ENCODE data around the gene BRS3.

The BRS3 gene

DNA sequence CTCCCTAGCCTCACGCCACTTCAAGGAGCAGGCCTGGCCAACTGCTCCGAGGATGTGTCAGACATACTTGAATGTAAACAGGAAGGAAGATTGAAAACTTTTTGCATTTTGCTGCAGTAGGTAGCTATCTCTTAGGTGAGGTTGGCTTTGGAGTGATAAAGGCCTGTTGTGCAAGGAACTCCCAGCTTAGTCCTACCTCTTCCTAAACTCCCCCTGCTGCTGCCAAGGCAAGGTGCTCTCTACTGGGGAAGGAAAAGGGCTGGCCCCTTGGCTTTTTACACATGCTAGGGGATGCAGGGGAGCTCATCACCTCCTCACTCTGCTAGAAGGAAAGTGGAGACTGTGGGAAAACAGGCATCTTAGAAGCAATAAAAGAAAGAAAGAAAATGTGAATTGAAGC lies 10.7 kb upstream of the BRS3 start:
- peaks cover 0 to 13% (median 11%) of the 10 kb centered on the region in 10 experiments; a peak in 11 of 20 replicates for H3K4me1 ChIP-seq
- H3K27me3 ChIP-seq, result peaks cover 93 to 100% (median 98%) of the 10 kb centered on the region in 11 experiments
- H4K20me1 ChIP-seq, result peaks cover 0 to 4% (median 0%) of the 10 kb centered on the region in 11 experiments; a peak in 1 of 22 replicates
- no peaks in the 10 kb centered on the region for H3K36me3 ChIP-seq
- H3K9ac ChIP-seq, result no peak overlapping the region
- H3K4me3 ChIP-seq, result no peak overlapping the region
- H3K9me3 ChIP-seq (replicated peaks in 1 of 11), result peaks cover 8 to 25% (median 20%) of the 10 kb centered on the region in 11 experiments; a peak in 20 of 22 replicates
- no peak overlapping the region for H3K4me2 ChIP-seq
- no peak for TF ChIP-seq Cebpa-rat (IDR thresholded peaks at IDR 0.05)
- no peak overlapping the region for H3K27ac ChIP-seq

GRCh38 chrX:136480383-136480782 lies 7.4 kb upstream of the BRS3 start:
- no peak for TF ChIP-seq Cebpa-rat (IDR thresholded peaks at IDR 0.05)
- Histone ChIP-seq H3K4me2 (no peak overlapping the region), H4K20me1 (peaks cover 0 to 4% (median 0%) of the 10 kb centered on the region in 11 experiments; a peak in 1 of 22 replicates), H3K4me3 (no peak overlapping the region), H3K4me1 (no peaks in the 10 kb centered on the region), H3K36me3 (no peaks in the 10 kb centered on the region), H3K9ac (no peak overlapping the region), H3K27ac (no peak overlapping the region), H3K27me3 (peaks cover 95 to 100% (median 100%) of the 10 kb centered on the region in 11 experiments), H3K9me3 (replicated peaks in 1 of 11) (no peaks in the 10 kb centered on the region)

DNA sequence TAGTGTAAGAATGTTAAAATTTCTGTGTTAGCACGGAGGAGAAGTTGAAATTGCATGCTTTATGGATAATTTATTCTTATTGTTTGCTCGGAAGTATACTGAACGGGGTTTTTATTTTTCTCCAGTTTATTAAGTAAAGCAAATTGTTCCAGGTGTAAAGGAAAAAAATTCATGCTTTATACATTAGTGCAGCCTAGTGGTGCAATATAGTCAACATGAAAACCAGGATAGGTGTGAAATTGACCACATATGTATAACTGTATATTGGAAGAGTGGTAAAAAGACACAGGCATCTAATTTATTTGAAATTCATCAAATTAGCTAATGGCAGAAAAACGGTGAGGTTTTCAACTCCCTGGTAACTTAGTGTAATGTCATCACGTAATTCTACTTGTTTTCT lies 959 bp downstream of the BRS3 start:
- no peaks in the 10 kb centered on the region for H3K4me1 ChIP-seq
- H3K27me3 ChIP-seq, result peaks cover 97 to 100% (median 99%) of the 10 kb centered on the region in 11 experiments
- TF ChIP-seq Cebpa-rat (IDR thresholded peaks at IDR 0.05), result no peak

GRCh38 chrX:136491832-136492231 lies 4.1 kb downstream of the BRS3 start:
- no peak for TF ChIP-seq Cebpa-rat (IDR thresholded peaks at IDR 0.05)
- Histone ChIP-seq H3K9me3 (replicated peaks in 1 of 11) (no peaks in the 10 kb centered on the region), H3K4me1 (peaks cover 13 to 21% (median 18%) of the 10 kb centered on the region in 10 experiments; a peak in 19 of 20 replicates), H3K27me3 (peaks cover 83 to 98% (median 94%) of the 10 kb centered on the region in 11 experiments), H4K20me1 (no peaks in the 10 kb centered on the region), H3K9ac (no peak overlapping the region), H3K27ac (no peak overlapping the region), H3K4me2 (no peak overlapping the region), H3K4me3 (no peak overlapping the region), H3K36me3 (no peaks in the 10 kb centered on the region)

More for the DNA sequence above, 959 bp downstream of the BRS3 start:
- no peak overlapping the region for H3K27ac ChIP-seq
- no peaks in the 10 kb centered on the region for H3K9me3 ChIP-seq (replicated peaks in 1 of 11)
- H3K4me3 ChIP-seq, result no peak overlapping the region
- no peaks in the 10 kb centered on the region for H4K20me1 ChIP-seq
- H3K9ac ChIP-seq, result no peak overlapping the region
- H3K4me2 ChIP-seq, result no peak overlapping the region
- H3K36me3 ChIP-seq, result no peaks in the 10 kb centered on the region

GRCh38 chrX:136493011-136493410 lies 5.3 kb downstream of the BRS3 start:
- Histone ChIP-seq H3K27me3 (peaks cover 77 to 94% (median 89%) of the 10 kb centered on the region in 11 experiments), H3K4me1 (peaks cover 13 to 21% (median 18%) of the 10 kb centered on the region in 10 experiments; a peak in 19 of 20 replicates), H3K36me3 (no peaks in the 10 kb centered on the region), H3K4me3 (no peak overlapping the region), H3K9ac (no peak overlapping the region), H3K27ac (no peak overlapping the region), H3K4me2 (no peak overlapping the region), H4K20me1 (peaks cover 0 to 5% (median 0%) of the 10 kb centered on the region in 11 experiments; a peak in 4 of 22 replicates), H3K9me3 (replicated peaks in 1 of 11) (peaks cover 0 to 3% (median 0%) of the 10 kb centered on the region in 11 experiments; a peak in 1 of 22 replicates)
- no peak for TF ChIP-seq Cebpa-rat (IDR thresholded peaks at IDR 0.05)

DNA sequence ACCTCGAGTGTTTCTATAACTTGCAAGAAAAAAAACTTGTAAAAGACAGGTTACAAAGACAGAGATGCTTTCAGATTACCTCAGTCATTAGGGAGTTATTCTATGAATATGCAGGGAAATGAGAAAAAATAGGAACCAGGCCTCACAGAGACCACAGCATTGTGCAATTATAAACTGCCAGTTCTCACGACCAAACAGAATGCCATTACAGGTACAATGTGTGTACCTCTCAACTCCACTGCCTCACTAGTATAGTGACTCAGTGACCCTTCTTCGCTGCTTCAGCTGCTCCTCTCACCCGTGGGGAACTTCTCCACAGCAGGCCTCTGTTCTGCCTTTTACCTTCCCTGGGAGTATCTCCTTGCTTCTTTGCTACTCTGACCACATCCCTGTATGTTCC lies 7.3 kb downstream of the BRS3 start:
- peak in 2 of 11 experiments; percentile 44 to 49; a peak in 4 of 22 replicates for TF ChIP-seq Cebpa-rat (IDR thresholded peaks at IDR 0.05)
- H3K27me3 ChIP-seq, result peaks cover 76 to 94% (median 89%) of the 10 kb centered on the region in 11 experiments

GRCh38 chrX:136496186-136496763 lies 8.5 kb downstream of the BRS3 start:
- H3K27me3 ChIP-seq, result peaks cover 76 to 94% (median 89%) of the 10 kb centered on the region in 11 experiments
- peak overlapping the region; percentile 71 to 88 (median 84) for H3K9ac ChIP-seq
- peaks cover 0 to 3% (median 0%) of the 10 kb centered on the region in 11 experiments; a peak in 1 of 22 replicates for H3K9me3 ChIP-seq (replicated peaks in 1 of 11)
- H3K27ac ChIP-seq, result peak overlapping the region; percentile 71 to 88 (median 85)
- peaks cover 13 to 27% (median 21%) of the 10 kb centered on the region in 10 experiments; a peak in 19 of 20 replicates for H3K4me1 ChIP-seq
- no peak for TF ChIP-seq Cebpa-rat (IDR thresholded peaks at IDR 0.05)
- H3K4me2 ChIP-seq, result peak overlapping the region; percentile 59 to 74 (median 66)
- H4K20me1 ChIP-seq, result peaks cover 0 to 17% (median 7%) of the 10 kb centered on the region in 11 experiments; a peak in 6 of 22 replicates
- H3K36me3 ChIP-seq, result peaks cover 0 to 18% (median 8%) of the 10 kb centered on the region in 11 experiments; a peak in 13 of 22 replicates
- H3K4me3 ChIP-seq, result peak overlapping the region; percentile 66 to 80 (median 72)

More for the DNA sequence above, 7.3 kb downstream of the BRS3 start:
- Histone ChIP-seq H3K4me1 (peaks cover 13 to 27% (median 21%) of the 10 kb centered on the region in 10 experiments; a peak in 19 of 20 replicates), H3K4me3 (no peak overlapping the region), H3K27ac (peak overlapping the region in 6 of 11 experiments; percentile 16 to 88 (median 70); a peak in 11 of 22 replicates), H3K4me2 (peak overlapping the region in 10 of 11 experiments; percentile 6 to 74 (median 65); a peak in 15 of 22 replicates), H3K9ac (peak overlapping the region in 2 of 11 experiments; percentile 15 to 30; a peak in 4 of 22 replicates), H4K20me1 (peaks cover 0 to 17% (median 7%) of the 10 kb centered on the region in 11 experiments; a peak in 6 of 22 replicates), H3K9me3 (replicated peaks in 1 of 11) (peaks cover 0 to 3% (median 0%) of the 10 kb centered on the region in 11 experiments; a peak in 1 of 22 replicates), H3K36me3 (peaks cover 0 to 6% (median 0%) of the 10 kb centered on the region in 11 experiments; a peak in 4 of 22 replicates)

DNA sequence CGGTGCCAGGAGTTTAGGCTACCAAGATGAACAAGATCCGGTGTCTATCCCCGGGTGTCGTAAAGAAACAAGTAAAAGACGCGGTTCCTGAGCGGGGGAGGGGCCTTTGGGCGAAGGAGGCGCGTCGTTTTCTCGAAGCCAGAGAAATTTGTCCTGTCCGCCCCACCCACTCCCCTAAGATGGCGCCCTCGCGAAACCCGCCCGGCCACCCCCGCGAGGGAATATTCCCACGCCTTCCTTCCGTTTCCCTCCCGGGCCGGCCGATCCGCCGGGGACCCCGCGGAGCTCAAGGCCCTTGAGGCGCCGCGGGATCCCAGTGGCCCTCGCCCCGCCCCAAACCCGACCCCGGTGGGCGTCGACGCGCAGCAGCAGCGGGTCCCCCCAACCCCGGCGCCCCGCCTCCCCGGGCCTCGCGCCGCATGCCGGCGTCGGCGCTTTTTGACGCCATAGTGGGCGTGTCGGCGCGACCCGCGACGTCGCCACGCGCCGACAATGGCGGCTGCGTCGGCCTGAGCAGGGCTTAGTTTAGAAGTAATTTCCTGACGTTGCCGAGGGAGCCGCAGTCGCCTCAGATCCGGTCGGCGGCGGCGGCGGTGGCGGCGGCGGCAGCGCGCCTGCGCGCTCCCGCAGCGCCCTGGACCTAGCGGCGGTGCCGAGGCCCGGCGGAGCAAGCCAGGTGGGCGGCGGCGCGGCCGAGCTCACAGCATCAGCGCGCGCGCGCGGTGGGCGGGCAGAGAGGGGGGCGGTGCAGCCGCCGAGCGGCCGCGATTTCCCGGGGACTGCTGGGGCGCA lies 9.2 kb downstream of the BRS3 start:
- H3K4me3 ChIP-seq, result peak overlapping the region; percentile 66 to 80 (median 72)
- peaks cover 76 to 94% (median 89%) of the 10 kb centered on the region in 11 experiments for H3K27me3 ChIP-seq
- peaks cover 3 to 25% (median 14%) of the 10 kb centered on the region in 11 experiments; a peak in 14 of 22 replicates for H3K36me3 ChIP-seq
- H3K9ac ChIP-seq, result peak overlapping the region; percentile 71 to 88 (median 84)
- H3K27ac ChIP-seq, result peak overlapping the region; percentile 71 to 88 (median 85)
- H3K9me3 ChIP-seq (replicated peaks in 1 of 11), result peaks cover 0 to 3% (median 0%) of the 10 kb centered on the region in 11 experiments; a peak in 1 of 22 replicates
- H4K20me1 ChIP-seq, result peaks cover 0 to 17% (median 7%) of the 10 kb centered on the region in 11 experiments; a peak in 6 of 22 replicates
- peaks cover 13 to 27% (median 21%) of the 10 kb centered on the region in 10 experiments; a peak in 19 of 20 replicates for H3K4me1 ChIP-seq
- H3K4me2 ChIP-seq, result peak overlapping the region in 10 of 11 experiments; percentile 59 to 74 (median 66); a peak in 16 of 22 replicates
- no peak for TF ChIP-seq Cebpa-rat (IDR thresholded peaks at IDR 0.05)

Data from BLaER1 treated with 17β-estradiol and CSF1 and Interleukin-3, amounts not matched to agents 10 nM and 100 nM (cell line).